WTC11 (cell line): ENCODE measurements around the gene CAMSAP3.

Experiments used
- TF ChIP-seq, protein P1 (sequence below): fragments of 200-600 bp; IDR thresholded peaks from 2 replicates; pipeline ENCODE4 v1.8.0; 2022; ENCODE audit warnings: antibody characterized with exemption
- TF ChIP-seq, protein P2 (sequence below): sonication (generic); formaldehyde crosslinking; IDR thresholded peaks from 2 replicates; pipeline ENCODE4 v1.8.1; 2023; ENCODE audit warnings: mild to moderate bottlenecking, moderate library complexity, missing genetic modification reagents
- TF ChIP-seq, protein P3 (sequence below): sonication (generic); formaldehyde crosslinking; conservative IDR thresholded peaks from 2 replicates; pipeline ENCODE4 v1.8.1; 2023; ENCODE audit warnings: mild to moderate bottlenecking, low read depth, missing genetic modification reagents, moderate library complexity

DNA sequence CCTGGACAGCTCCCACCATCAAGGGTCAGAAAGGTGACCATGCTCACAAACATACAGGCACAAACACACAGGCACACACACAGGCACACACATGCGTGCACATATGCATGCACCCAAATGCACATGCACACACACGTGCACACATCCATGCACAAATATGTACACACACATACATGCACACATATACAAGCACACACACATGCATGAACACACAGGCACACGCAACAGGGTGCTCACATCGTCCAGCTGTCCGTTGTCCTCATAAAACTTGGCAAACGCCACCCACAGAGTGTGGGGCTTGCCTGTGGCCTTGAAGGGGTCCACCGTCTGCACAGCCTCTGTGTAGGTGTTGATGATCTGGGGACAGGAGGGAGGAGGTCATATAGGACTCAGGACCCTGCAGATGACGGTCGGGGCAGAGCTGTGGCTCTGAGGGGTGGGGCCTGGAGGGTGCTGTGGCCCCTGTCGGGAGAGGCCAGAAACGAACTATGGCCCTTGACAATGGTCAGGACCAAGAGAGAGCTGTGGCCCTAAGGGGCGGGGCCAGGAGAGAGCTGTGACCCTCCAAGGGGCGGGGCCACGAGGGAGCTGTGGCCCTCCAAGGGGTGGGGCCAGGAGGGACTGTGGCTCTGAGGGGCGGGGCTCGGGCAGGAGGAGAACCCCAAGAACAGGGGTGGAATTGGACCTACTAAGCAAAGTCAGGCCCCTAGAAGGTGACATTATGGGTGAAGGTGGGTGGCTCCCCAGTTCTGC lies 27.4 kb downstream of the CAMSAP3 start:
- TF ChIP-seq, protein P1, sequence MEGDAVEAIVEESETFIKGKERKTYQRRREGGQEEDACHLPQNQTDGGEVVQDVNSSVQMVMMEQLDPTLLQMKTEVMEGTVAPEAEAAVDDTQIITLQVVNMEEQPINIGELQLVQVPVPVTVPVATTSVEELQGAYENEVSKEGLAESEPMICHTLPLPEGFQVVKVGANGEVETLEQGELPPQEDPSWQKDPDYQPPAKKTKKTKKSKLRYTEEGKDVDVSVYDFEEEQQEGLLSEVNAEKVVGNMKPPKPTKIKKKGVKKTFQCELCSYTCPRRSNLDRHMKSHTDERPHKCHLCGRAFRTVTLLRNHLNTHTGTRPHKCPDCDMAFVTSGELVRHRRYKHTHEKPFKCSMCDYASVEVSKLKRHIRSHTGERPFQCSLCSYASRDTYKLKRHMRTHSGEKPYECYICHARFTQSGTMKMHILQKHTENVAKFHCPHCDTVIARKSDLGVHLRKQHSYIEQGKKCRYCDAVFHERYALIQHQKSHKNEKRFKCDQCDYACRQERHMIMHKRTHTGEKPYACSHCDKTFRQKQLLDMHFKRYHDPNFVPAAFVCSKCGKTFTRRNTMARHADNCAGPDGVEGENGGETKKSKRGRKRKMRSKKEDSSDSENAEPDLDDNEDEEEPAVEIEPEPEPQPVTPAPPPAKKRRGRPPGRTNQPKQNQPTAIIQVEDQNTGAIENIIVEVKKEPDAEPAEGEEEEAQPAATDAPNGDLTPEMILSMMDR: no peak
- TF ChIP-seq, protein P2, sequence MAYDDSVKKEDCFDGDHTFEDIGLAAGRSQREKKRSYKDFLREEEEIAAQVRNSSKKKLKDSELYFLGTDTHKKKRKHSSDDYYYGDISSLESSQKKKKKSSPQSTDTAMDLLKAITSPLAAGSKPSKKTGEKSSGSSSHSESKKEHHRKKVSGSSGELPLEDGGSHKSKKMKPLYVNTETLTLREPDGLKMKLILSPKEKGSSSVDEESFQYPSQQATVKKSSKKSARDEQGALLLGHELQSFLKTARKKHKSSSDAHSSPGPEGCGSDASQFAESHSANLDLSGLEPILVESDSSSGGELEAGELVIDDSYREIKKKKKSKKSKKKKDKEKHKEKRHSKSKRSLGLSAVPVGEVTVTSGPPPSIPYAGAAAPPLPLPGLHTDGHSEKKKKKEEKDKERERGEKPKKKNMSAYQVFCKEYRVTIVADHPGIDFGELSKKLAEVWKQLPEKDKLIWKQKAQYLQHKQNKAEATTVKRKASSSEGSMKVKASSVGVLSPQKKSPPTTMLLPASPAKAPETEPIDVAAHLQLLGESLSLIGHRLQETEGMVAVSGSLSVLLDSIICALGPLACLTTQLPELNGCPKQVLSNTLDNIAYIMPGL (CRISPR knock-in tag): no peak
- TF ChIP-seq, protein P3, sequence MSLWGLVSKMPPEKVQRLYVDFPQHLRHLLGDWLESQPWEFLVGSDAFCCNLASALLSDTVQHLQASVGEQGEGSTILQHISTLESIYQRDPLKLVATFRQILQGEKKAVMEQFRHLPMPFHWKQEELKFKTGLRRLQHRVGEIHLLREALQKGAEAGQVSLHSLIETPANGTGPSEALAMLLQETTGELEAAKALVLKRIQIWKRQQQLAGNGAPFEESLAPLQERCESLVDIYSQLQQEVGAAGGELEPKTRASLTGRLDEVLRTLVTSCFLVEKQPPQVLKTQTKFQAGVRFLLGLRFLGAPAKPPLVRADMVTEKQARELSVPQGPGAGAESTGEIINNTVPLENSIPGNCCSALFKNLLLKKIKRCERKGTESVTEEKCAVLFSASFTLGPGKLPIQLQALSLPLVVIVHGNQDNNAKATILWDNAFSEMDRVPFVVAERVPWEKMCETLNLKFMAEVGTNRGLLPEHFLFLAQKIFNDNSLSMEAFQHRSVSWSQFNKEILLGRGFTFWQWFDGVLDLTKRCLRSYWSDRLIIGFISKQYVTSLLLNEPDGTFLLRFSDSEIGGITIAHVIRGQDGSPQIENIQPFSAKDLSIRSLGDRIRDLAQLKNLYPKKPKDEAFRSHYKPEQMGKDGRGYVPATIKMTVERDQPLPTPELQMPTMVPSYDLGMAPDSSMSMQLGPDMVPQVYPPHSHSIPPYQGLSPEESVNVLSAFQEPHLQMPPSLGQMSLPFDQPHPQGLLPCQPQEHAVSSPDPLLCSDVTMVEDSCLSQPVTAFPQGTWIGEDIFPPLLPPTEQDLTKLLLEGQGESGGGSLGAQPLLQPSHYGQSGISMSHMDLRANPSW (CRISPR knock-in tag): no peak
